ENCODE measurements around the gene SLC6A19. TPM values are rescaled to one million over a fixed set of nuclear protein-coding genes. Genes with fewer than 3 reads are reported as not detected.

SLC6A19 gene
- total RNA-seq, 2 experiments from 2014 or later: not detected

Other genes starting within 250 kb of the SLC6A19 start
- gene NKD2, start 192.8 kb upstream of the SLC6A19 start, total RNA-seq: 1 to 10 TPM; 1.4 to 1.8 TPM
- 100 to 1,000 TPM; 102 to 120 TPM for gene SLC12A7, start 89.5 kb upstream of the SLC6A19 start, total RNA-seq
- gene SLC6A18, start 23.8 kb downstream of the SLC6A19 start, total RNA-seq: not detected
- gene TERT, start 93.5 kb downstream of the SLC6A19 start, total RNA-seq: 1 to 10 TPM; 3.4 to 5.6 TPM
- 100 to 1,000 TPM; 122 to 123 TPM for gene CLPTM1L, start 143.5 kb downstream of the SLC6A19 start, total RNA-seq
- under 1 TPM in 1 of 2 experiments, not detected in 1; 0.08 TPM for gene SLC6A3, start 243.8 kb downstream of the SLC6A19 start, total RNA-seq

All from activated CD4-positive, alpha-beta T cell treated with anti-CD3 and anti-CD28 coated beads, Interleukin-2, amount 10 ng/mL, durations not matched to agents 7 days and 5 days (primary cell).